Thyroid gland (tissue), 4 donors: ENCODE measurements around the gene SERPINB1. TPM values are rescaled to one million over a fixed set of nuclear protein-coding genes. Genes with fewer than 3 reads are reported as not detected.
A peak's percentile ranks its signal among the peaks of the same experiment; 100 is the strongest.

ENCODE experiments used
- DNase-seq, 2 donors: peaks; one replicate each; pipeline ENCODE4 v3.0.0-alpha.2; 2019
- H3K27ac ChIP-seq, 3 donors: fragments of 200-600 bp; sonication (generic); 1 replicate in 2 of 3; 2 replicates in 1 of 3; pipeline ENCODE4 v1.5.1; 2016 to 2019; ENCODE audit warnings: mild to moderate bottlenecking in 1 of 3, moderate library complexity in 1 of 3
- H3K27me3 ChIP-seq: fragments of 200-600 bp; sonication (generic); one replicate; pipeline ENCODE4 v1.5.1; 2019
- H3K36me3 ChIP-seq, 2 donors: fragments of 200-600 bp; sonication (generic); one replicate each; pipeline ENCODE4 v1.5.1; 2016 to 2019
- H3K4me1 ChIP-seq, 2 donors: fragments of 200-600 bp; sonication (generic); one replicate each; pipeline ENCODE4 v1.5.1; 2017 to 2019
- H3K4me3 ChIP-seq, 3 donors: fragments of 200-600 bp; sonication (generic); replicated peaks in 1 of 3; 1 replicate in 2 of 3; 2 replicates in 1 of 3; pipeline ENCODE4 v1.5.1; 2016; ENCODE audit warnings: mild to moderate bottlenecking in 1 of 3
- H3K9me3 ChIP-seq: fragments of 200-600 bp; sonication (generic); one replicate; pipeline ENCODE4 v1.5.1; 2017
- POLR2A ChIP-seq, 2 donors: fragments of 450-650 bp; IDR thresholded peaks; one replicate each; pipeline ENCODE4 v1.6.1; 2017; ENCODE audit warnings: antibody characterized with exemption in 2 of 2, mild to moderate bottlenecking in 2 of 2, moderate library complexity in 1 of 2
- WGBS, 2 donors: methylation state at CpG; one replicate each; pipeline ENCODE4 v1.1.5; 2017; 5-methylcytosine and 5-hydroxymethylcytosine counted together
- intact Hi-C: fragments of 100-400 bp; cut with DNase I; formaldehyde crosslinking; loops from one replicate; pipeline ENCODE4 v1.15.1; 2023
- total RNA-seq, 4 donors: library from RNA; depleted of rRNA; stranded (reverse); fragments of >200 nt; gene quantifications; one replicate each; pipeline ENCODE4 v1.2.3, GENCODE V29; 2016
- TF ChIP-seq, protein P1 (sequence below), 6 experiments: fragments of 200-600 bp in 3 of 6; fragments of 450-650 bp in 3 of 6; sonication (generic) in 3 of 6; IDR thresholded peaks; one replicate each; pipeline ENCODE4 v1.5.1; 2016 to 2019; ENCODE audit warnings: antibody characterized with exemption in 6 of 6, mild to moderate bottlenecking in 2 of 6, inconsistent platforms in 1 of 6, moderate library complexity in 1 of 6

SERPINB1 gene
- total RNA-seq, 4 donors from 2014 or later, result 36.2 to 52.8 (median 43.4) TPM

DNA sequence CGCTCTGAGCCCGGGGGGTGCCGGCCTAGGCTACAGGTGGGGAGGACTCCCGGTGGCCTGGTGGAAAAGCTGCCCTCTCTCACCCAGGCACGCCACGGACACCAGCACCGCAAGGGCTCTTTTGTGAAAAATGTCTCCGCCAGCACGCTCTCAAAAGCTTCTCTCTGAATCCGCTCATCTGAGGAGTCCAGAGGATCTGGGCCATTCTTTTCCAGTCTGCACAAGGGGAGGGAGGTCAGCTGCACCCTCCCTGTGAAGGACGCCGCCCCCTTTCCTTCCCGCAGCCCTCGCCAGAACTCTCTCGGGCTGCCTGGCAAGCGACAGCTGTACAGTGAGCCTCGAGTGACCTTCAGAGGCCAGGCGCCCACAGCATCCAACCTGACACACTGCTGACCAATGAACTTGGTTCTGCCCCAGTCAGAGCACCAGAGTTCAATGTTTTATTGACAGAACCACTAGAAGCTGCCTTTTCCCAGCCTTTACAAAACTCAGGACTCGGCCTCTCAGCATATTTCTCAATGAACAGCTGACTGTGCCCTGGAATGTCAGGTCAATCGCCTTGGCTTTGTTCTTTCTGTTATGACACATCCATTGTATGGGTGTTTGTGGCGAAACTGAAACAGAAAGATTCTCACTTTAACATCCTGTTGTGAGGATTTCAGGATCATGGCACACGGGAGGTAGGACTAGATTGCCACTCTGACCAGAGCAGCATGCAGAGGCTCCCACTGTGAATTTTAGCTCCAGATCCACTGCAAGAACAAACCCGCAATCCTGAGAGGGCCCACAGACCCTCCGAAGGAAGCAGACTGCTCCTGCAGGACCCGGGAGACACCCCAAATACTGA is 34.8 kb upstream of the SERPINB1 start:
- Histone ChIP-seq H3K4me3 (peak overlapping the region in 1 of 3 donors; percentile 39), H3K9me3 (no peaks in the 10 kb centered on the region), H3K4me1 (peaks cover 19 to 28% of the 10 kb centered on the region in 2 donors), H3K27me3 (no peaks in the 10 kb centered on the region), H3K27ac (peak overlapping the region; percentile 8 to 92 (median 88)), H3K36me3 (no peaks in the 10 kb centered on the region)
- intact Hi-C loops, result no loop called here
- DNase-seq, result peak; percentile 74 to 87
- WGBS, 2 donors, result 25 to 33% methylated on average over 14 of the region's 25 CpGs
- TF ChIP-seq, protein P1, sequence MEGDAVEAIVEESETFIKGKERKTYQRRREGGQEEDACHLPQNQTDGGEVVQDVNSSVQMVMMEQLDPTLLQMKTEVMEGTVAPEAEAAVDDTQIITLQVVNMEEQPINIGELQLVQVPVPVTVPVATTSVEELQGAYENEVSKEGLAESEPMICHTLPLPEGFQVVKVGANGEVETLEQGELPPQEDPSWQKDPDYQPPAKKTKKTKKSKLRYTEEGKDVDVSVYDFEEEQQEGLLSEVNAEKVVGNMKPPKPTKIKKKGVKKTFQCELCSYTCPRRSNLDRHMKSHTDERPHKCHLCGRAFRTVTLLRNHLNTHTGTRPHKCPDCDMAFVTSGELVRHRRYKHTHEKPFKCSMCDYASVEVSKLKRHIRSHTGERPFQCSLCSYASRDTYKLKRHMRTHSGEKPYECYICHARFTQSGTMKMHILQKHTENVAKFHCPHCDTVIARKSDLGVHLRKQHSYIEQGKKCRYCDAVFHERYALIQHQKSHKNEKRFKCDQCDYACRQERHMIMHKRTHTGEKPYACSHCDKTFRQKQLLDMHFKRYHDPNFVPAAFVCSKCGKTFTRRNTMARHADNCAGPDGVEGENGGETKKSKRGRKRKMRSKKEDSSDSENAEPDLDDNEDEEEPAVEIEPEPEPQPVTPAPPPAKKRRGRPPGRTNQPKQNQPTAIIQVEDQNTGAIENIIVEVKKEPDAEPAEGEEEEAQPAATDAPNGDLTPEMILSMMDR (IDR thresholded peaks at IDR 0.05), result no peak
- TF ChIP-seq POLR2A (IDR thresholded peaks at IDR 0.05), result peak in 1 of 2 donors; percentile 70

DNA sequence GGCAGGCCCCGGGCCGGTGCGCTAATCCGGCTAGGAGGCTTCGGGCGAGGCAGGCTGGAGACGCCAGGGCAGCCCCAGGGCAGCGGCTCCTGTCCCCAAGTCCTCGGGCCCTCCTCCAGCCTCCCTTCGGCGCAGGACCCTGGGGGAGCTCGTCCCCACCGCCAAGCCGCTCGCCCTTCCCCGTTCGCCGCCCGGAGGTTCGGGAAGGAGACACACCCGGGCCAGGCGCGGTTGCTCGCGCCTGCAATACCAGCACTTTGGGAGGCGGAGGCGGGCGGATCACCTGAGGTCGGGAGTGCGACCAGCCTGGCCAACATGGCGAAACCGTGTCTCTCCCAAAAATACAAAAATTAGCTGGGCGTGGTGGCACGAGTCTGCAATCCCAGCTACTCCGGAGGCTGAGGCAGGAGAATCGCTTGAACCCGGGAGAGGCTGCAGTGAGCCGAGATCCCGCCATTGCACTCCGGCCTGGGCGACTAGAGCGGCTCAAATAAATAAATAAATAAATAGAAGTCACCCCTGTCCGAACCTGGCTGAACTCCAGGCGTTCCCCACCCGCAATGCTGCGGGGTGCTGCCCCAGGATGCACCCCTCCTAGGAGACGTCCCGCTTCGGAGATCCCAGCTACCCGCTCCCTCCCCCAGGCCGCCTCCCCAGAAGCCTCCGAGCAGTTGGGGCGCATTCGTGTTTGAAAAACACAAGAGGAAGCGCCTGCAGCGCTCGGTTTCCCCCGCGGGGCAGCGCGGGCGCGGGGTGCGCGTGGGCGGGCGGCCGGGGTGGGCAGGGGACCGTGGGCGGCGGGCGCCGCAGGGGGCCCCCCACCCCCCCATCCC is 33.9 kb upstream of the SERPINB1 start:
- TF ChIP-seq, protein P1 (IDR thresholded peaks at IDR 0.05), result peak in 3 of 6 experiments; percentile 15 to 25 (median 16)
- peak in 1 of 2 donors; percentile 30 for TF ChIP-seq POLR2A (IDR thresholded peaks at IDR 0.05)
- Histone ChIP-seq H3K27me3 (no peaks in the 10 kb centered on the region), H3K9me3 (no peaks in the 10 kb centered on the region), H3K4me1 (peaks cover 19 to 28% of the 10 kb centered on the region in 2 donors), H3K27ac (peak overlapping the region; percentile 24 to 92 (median 88)), H3K4me3 (peak overlapping the region in 2 of 3 donors; percentile 39 to 47), H3K36me3 (no peaks in the 10 kb centered on the region)
- WGBS, 2 donors, result 2 to 13% methylated on average over 12 to 30 of the region's 73 CpGs
- DNase-seq, result peak; percentile 51 to 56
- intact Hi-C loops, result no loop called here

DNA sequence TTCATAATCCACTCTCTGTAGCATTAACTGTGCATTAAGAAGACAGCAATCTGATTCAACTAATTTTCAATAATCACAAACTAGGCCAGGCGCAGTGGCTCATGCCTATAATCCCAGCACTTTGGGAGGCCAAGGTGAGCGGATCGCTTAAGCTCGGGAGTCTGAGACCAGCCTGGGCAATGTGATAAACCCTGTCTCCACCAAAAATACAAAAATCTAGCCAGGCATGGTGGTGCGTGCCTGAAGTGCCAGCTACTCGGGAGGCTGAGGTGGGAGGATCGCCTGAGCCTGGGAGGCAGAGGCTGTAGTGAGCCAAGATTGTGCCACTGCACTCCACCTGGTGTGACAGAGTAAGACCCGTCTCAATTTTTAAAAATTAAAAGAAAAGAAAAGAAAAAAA is 32.0 kb upstream of the SERPINB1 start:
- Histone ChIP-seq H3K4me3 (no peak overlapping the region), H3K27me3 (no peaks in the 10 kb centered on the region), H3K4me1 (peaks cover 19 to 31% of the 10 kb centered on the region in 2 donors), H3K27ac (no peak overlapping the region), H3K36me3 (no peaks in the 10 kb centered on the region), H3K9me3 (no peaks in the 10 kb centered on the region)
- WGBS, 2 donors, result 97% methylated on average over 8 of the region's 8 CpGs
- intact Hi-C loops, result no loop called here
- DNase-seq, result no peak
- no peak for TF ChIP-seq POLR2A (IDR thresholded peaks at IDR 0.05)
- TF ChIP-seq, protein P1 (IDR thresholded peaks at IDR 0.05), result no peak

DNA sequence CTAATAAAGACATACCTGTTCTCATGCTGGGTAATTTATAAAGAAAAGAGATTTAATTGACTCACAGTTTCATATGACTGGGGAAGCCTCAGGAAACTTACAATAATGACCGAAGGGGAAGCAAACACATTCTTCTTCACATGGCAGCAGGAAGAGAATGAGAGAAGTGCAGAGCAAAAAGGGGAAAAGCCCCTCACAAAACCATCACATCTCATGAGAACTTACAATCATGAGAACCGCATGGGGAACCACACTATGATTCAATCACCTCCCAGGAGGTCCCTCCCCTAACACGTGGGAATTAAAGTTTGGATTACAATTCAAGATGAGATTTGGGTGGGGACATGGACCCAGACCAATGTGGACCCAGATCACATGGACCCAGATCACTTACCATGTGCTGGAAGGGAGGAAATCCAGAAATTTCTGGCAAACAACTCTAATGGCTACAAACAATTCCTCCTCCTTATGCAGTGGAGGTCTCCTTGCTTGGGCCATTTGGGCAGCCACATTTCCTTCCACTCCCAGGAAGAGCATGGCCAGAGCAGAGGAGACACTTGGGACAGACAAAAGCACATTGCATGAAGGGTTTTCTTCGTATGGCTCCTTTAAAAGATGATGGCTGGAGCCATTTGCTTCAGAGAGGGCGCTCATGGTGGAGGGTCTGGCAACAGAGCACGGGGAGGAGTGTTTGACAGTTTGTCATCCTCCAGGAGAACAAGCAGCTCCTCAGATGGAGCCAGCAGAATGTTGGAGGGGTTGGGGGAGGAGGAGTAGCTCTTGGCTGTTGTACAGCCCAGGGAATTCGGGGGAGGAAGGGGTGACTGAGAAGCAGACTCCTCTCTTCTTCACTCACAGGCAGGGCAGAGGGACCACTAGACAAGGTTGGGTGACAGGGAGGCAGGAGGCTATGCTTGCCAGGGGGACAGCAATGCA is 31.0 kb upstream of the SERPINB1 start:
- no peaks in the 10 kb centered on the region for H3K36me3 ChIP-seq
- TF ChIP-seq, protein P1 (IDR thresholded peaks at IDR 0.05), result no peak
- TF ChIP-seq POLR2A (IDR thresholded peaks at IDR 0.05), result no peak
- DNase-seq, result no peak
- H3K4me3 ChIP-seq, result no peak overlapping the region
- H3K9me3 ChIP-seq, result no peaks in the 10 kb centered on the region
- intact Hi-C loops, result no loop called here
- no peaks in the 10 kb centered on the region for H3K27me3 ChIP-seq
- WGBS, 2 donors, result 66 to 84% methylated on average over 7 of the region's 7 CpGs
- peaks cover 18 to 32% of the 10 kb centered on the region in 2 donors for H3K4me1 ChIP-seq
- H3K27ac ChIP-seq, result no peak overlapping the region
